Keratinocyte (primary cell): ENCODE results near the gene JMJD1C. TPM values are rescaled to one million over a fixed set of nuclear protein-coding genes. Genes with fewer than 3 reads are reported as not detected.

Experiments
- DNase-seq: peaks from one replicate; pipeline ENCODE4 v3.0.0-alpha.2; 2011; ENCODE audit warnings: low read depth, missing footprints, low spot score
- FAIRE-seq: peaks from 2 replicates; lab custom pipeline; 2011; peaks lifted over from hg19 to GRCh38; lab: Jason Lieb, UNC
- H2AFZ ChIP-seq: 2 replicates; pipeline ENCODE4 v1.6.0; 2012; ENCODE audit warnings: low read length, control low read depth, inconsistent platforms; ENCODE audit not compliant: control insufficient read depth
- H3K27ac ChIP-seq: 2 replicates; pipeline ENCODE4 v1.5.1; 2011; ENCODE audit warnings: low read length; ENCODE audit not compliant: control insufficient read depth, insufficient read depth
- H3K27me3 ChIP-seq: 3 replicates; pipeline ENCODE4 v1.6.0; 2011; ENCODE audit warnings: low read length; ENCODE audit not compliant: control insufficient read depth, insufficient read depth; ENCODE audit errors: extremely low read depth
- H3K36me3 ChIP-seq, 2 experiments: 2 replicates in 1 of 2; 3 replicates in 1 of 2; pipeline ENCODE4 v1.5.1; 2011; ENCODE audit warnings: low read length in 2 of 2, mild to moderate bottlenecking in 1 of 2; ENCODE audit not compliant: control insufficient read depth in 2 of 2, insufficient read depth in 2 of 2; ENCODE audit errors: extremely low read depth in 1 of 2
- H3K4me1 ChIP-seq: 3 replicates; pipeline ENCODE4 v1.5.1; 2011; ENCODE audit warnings: low read length; ENCODE audit not compliant: control insufficient read depth, insufficient read depth; ENCODE audit errors: extremely low read depth
- H3K4me2 ChIP-seq: 3 replicates; pipeline ENCODE4 v1.6.0; 2011; ENCODE audit warnings: low read depth, low read length; ENCODE audit not compliant: control insufficient read depth, insufficient read depth; ENCODE audit errors: extremely low read depth
- H3K4me3 ChIP-seq, 3 experiments: fragments of 200-600 bp in 1 of 3; sonication (generic) in 1 of 3; 2 replicates in 2 of 3; 3 replicates in 1 of 3; pipeline ENCODE4 v1.5.1; 2011 to 2016; ENCODE audit warnings: low read length in 3 of 3, mild to moderate bottlenecking in 3 of 3, control low read depth in 2 of 3, inconsistent platforms in 1 of 3, low read depth in 1 of 3, mixed read lengths in 1 of 3, mixed run types in 1 of 3, moderate library complexity in 1 of 3; ENCODE audit not compliant: control insufficient read depth in 2 of 3, insufficient read depth in 2 of 3; ENCODE audit errors: extremely low read depth in 1 of 3
- H3K79me2 ChIP-seq: 2 replicates; pipeline ENCODE4 v1.6.0; 2012; ENCODE audit warnings: low read length; ENCODE audit not compliant: control insufficient read depth, insufficient read depth
- H3K9ac ChIP-seq: 3 replicates; pipeline ENCODE4 v1.6.0; 2011; ENCODE audit warnings: low read length; ENCODE audit not compliant: control insufficient read depth, insufficient read depth; ENCODE audit errors: extremely low read depth
- H3K9me1 ChIP-seq: 3 replicates; pipeline ENCODE4 v1.6.0; 2011; ENCODE audit warnings: low read length; ENCODE audit not compliant: control insufficient read depth, insufficient read depth; ENCODE audit errors: extremely low read depth
- H3K9me3 ChIP-seq: 2 replicates; pipeline ENCODE4 v1.5.1; 2012; ENCODE audit warnings: low read depth, low read length; ENCODE audit not compliant: control insufficient read depth
- H4K20me1 ChIP-seq: 3 replicates; pipeline ENCODE4 v1.6.0; 2011; ENCODE audit warnings: low read length; ENCODE audit not compliant: control insufficient read depth, insufficient read depth; ENCODE audit errors: extremely low read depth
- EZH2 ChIP-seq: IDR thresholded peaks from one replicate; pipeline ENCODE4 v1.6.1; 2012; ENCODE audit warnings: inconsistent platforms, mild to moderate bottlenecking, low read length, moderate library complexity
- dilution Hi-C: fragments of 300-500 bp; cut with MboI; formaldehyde crosslinking; loops from one replicate; pipeline ENCODE4 v1.7.0; 2020; ENCODE audit warnings: low sequenced_read_pairs; ENCODE audit not compliant: extremely low pct_ligation_motif_present
- polyA plus RNA-seq, 5 experiments: library from polyadenylated mRNA; depleted of rRNA in 3 of 5; stranded (reverse) in 3 of 5; stranded (forward) in 1 of 5; unstranded in 1 of 5; fragments of >200 nt; gene quantifications; 1 replicate in 1 of 5; 2 replicates in 3 of 5; 3 replicates in 1 of 5; pipeline versions ENCODE4 v1.2.1 to v1.2.3, GENCODE V29; 2011 to 2012; ENCODE audit warnings: missing spikeins in 2 of 5, low read depth in 1 of 5, low replicate concordance in 1 of 5
- TF ChIP-seq, protein P1 (sequence below), 3 experiments: IDR thresholded peaks in 1 of 3; conservative IDR thresholded peaks in 1 of 3; optimal IDR thresholded peaks in 1 of 3; 2 replicates in 2 of 3; 3 replicates in 1 of 3; pipeline versions ENCODE3 to v1.5.1; 2011; ENCODE audit warnings: low read length in 3 of 3, mild to moderate bottlenecking in 3 of 3, moderate library complexity in 2 of 3, control low read depth in 1 of 3, inconsistent platforms in 1 of 3; ENCODE audit not compliant: insufficient read depth in 2 of 3; ENCODE audit errors: extremely low read depth in 1 of 3

The JMJD1C gene
- polyA plus RNA-seq, 1 donor (not counting 4 experiments of a cell fraction or from before 2014, with no cell fraction given), result 38.2 TPM

- TF ChIP-seq, protein P1, sequence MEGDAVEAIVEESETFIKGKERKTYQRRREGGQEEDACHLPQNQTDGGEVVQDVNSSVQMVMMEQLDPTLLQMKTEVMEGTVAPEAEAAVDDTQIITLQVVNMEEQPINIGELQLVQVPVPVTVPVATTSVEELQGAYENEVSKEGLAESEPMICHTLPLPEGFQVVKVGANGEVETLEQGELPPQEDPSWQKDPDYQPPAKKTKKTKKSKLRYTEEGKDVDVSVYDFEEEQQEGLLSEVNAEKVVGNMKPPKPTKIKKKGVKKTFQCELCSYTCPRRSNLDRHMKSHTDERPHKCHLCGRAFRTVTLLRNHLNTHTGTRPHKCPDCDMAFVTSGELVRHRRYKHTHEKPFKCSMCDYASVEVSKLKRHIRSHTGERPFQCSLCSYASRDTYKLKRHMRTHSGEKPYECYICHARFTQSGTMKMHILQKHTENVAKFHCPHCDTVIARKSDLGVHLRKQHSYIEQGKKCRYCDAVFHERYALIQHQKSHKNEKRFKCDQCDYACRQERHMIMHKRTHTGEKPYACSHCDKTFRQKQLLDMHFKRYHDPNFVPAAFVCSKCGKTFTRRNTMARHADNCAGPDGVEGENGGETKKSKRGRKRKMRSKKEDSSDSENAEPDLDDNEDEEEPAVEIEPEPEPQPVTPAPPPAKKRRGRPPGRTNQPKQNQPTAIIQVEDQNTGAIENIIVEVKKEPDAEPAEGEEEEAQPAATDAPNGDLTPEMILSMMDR (optimal IDR thresholded peaks at IDR 0.05 in 1 of 3, IDR thresholded peaks at IDR 0.05 in 1 of 3, conservative IDR thresholded peaks at IDR 0.05 in 1 of 3; ENCODE audit: extremely low read depth in 1 of 3, insufficient read depth in 2 of 3, low read length in 3 of 3), result no peak
- no peak for TF ChIP-seq EZH2
- no peaks in the 10 kb centered on the region for H3K4me1 ChIP-seq
- H3K9ac ChIP-seq, result no peak overlapping the region
- no peak overlapping the region for H2AFZ ChIP-seq
- no peaks in the 10 kb centered on the region for H3K27me3 ChIP-seq
- no peaks in the 10 kb centered on the region for H4K20me1 ChIP-seq
- no peak overlapping the region for H3K27ac ChIP-seq
- dilution Hi-C loops, result no loop called here
- H3K9me3 ChIP-seq, result no peaks in the 10 kb centered on the region
- no peaks in the 10 kb centered on the region for H3K9me1 ChIP-seq
- FAIRE-seq, result no peak
- DNase-seq, result no peak
- H3K36me3 ChIP-seq, result no peaks in the 10 kb centered on the region
- peaks cover 17% of the 10 kb centered on the region for H3K79me2 ChIP-seq
- no peak overlapping the region for H3K4me2 ChIP-seq
- H3K4me3 ChIP-seq, result no peak overlapping the region
Measured at GRCh38 chr10:63283093-63283492, 182.7 kb downstream of the JMJD1C start.

GRCh38 chr10:63281967-63282366 is 183.8 kb downstream of the JMJD1C start:
- Histone ChIP-seq H3K27me3 (no peaks in the 10 kb centered on the region), H3K9me3 (no peaks in the 10 kb centered on the region), H2AFZ (no peak overlapping the region), H3K27ac (no peak overlapping the region), H3K4me1 (no peaks in the 10 kb centered on the region), H3K4me2 (no peak overlapping the region), H3K36me3 (no peaks in the 10 kb centered on the region), H3K79me2 (peaks cover 17% of the 10 kb centered on the region), H3K4me3 (no peak overlapping the region), H3K9ac (no peak overlapping the region), H4K20me1 (no peaks in the 10 kb centered on the region), H3K9me1 (no peaks in the 10 kb centered on the region)
- TF ChIP-seq, protein P1 (optimal IDR thresholded peaks at IDR 0.05 in 1 of 3, IDR thresholded peaks at IDR 0.05 in 1 of 3, conservative IDR thresholded peaks at IDR 0.05 in 1 of 3; ENCODE audit: extremely low read depth in 1 of 3, insufficient read depth in 2 of 3, low read length in 3 of 3), result no peak
- TF ChIP-seq EZH2, result no peak
- FAIRE-seq (no peak), DNase-seq (no peak)
- dilution Hi-C loops, result no loop called here
